ENCODE measurements around the gene RNF166.

Gene RNF166

GRCh38 chr16:88705076-88705684, 1.0 kb downstream of the RNF166 start:
- no peak for DNase-seq

- no peak for DNase-seq
Measured at GRCh38 chr16:88703486-88704309, 2.5 kb downstream of the RNF166 start.

- DNase-seq, result no peak
Measured at GRCh38 chr16:88702371-88703210, 3.6 kb downstream of the RNF166 start.

GRCh38 chr16:88701581-88702370, 4.4 kb downstream of the RNF166 start:
- no peak for DNase-seq

GRCh38 chr16:88700636-88701482, 5.3 kb downstream of the RNF166 start:
- DNase-seq, result no peak

- DNase-seq, result no peak
Measured at GRCh38 chr16:88700322-88700635, 5.9 kb downstream of the RNF166 start.

GRCh38 chr16:88699180-88699579, 7.0 kb downstream of the RNF166 start:
- DNase-seq, result no peak

GRCh38 chr16:88698646-88699045, 7.6 kb downstream of the RNF166 start:
- DNase-seq, result no peak

- no peak for DNase-seq
Measured at GRCh38 chr16:88697831-88698615, 8.2 kb downstream of the RNF166 start.

GRCh38 chr16:88697116-88697830, 8.9 kb downstream of the RNF166 start:
- DNase-seq, result no peak

- no peak for DNase-seq
Measured at GRCh38 chr16:88696441-88696840, 9.8 kb downstream of the RNF166 start.

GRCh38 chr16:88695753-88696152, 10.5 kb downstream of the RNF166 start:
- no peak for DNase-seq

- no peak for DNase-seq
Measured at GRCh38 chr16:88695218-88695617, 11.0 kb downstream of the RNF166 start.

GRCh38 chr16:88694221-88695087, 11.8 kb downstream of the RNF166 start:
- DNase-seq, result no peak

- DNase-seq, result no peak
Measured at GRCh38 chr16:88693420-88694177, 12.6 kb downstream of the RNF166 start.

- no peak for DNase-seq
Measured at GRCh38 chr16:88692861-88693260, 13.3 kb downstream of the RNF166 start.

GRCh38 chr16:88691924-88692560, 14.2 kb downstream of the RNF166 start:
- no peak for DNase-seq
